SU-DHL-6 (cell line): Measurements from ENCODE around the gene ADRA2A.

Experiments
- CTCF ChIP-seq: fragments of 200-600 bp; sonication (generic); IDR thresholded peaks from one replicate; pipeline ENCODE4 v1.5.1; 2017; ENCODE audit warnings: antibody characterized with exemption, mild to moderate bottlenecking, low read length, moderate library complexity; ENCODE audit not compliant: insufficient read depth, poor library complexity, severe bottlenecking
- EZH2phosphoT487 ChIP-seq: fragments of 200-600 bp; sonication (generic), shearing (Covaris generic); conservative IDR thresholded peaks from 2 replicates; pipeline ENCODE4 v1.6.1; 2018; ENCODE audit warnings: mild to moderate bottlenecking, antibody characterized with exemption, low read length, moderate library complexity, mixed read lengths

- no peak for TF ChIP-seq CTCF
- TF ChIP-seq EZH2phosphoT487: no peak
These were observed 3.4 kb downstream of the ADRA2A start for GRCh38 chr10:111080224-111080623.
